NCI-H2227 (cell line): ENCODE measurements around the gene GLYR1.

Experiments used
- DNase-seq: peaks from one replicate; lab custom pipeline; 2025; ENCODE audit not compliant: unreplicated experiment; lab: John Stamatoyannopoulos, UW

The GLYR1 gene

GRCh38 chr16:4850211-4850610 lies 3.1 kb upstream of the GLYR1 start:
- no peak for DNase-seq

- peak; percentile 21 for DNase-seq
Observed at GRCh38 chr16:4847774-4848587, 893 bp upstream of the GLYR1 start.

GRCh38 chr16:4846503-4846900 lies 586 bp downstream of the GLYR1 start:
- peak; percentile 65 for DNase-seq

GRCh38 chr16:4840984-4841383 lies 6.1 kb downstream of the GLYR1 start:
- no peak for DNase-seq

GRCh38 chr16:4839942-4840341 lies 7.1 kb downstream of the GLYR1 start:
- DNase-seq: no peak

GRCh38 chr16:4837733-4838501 lies 9.2 kb downstream of the GLYR1 start:
- no peak for DNase-seq

- no peak for DNase-seq
Observed at GRCh38 chr16:4836727-4837126, 10.4 kb downstream of the GLYR1 start.

GRCh38 chr16:4833584-4833983 lies 13.5 kb downstream of the GLYR1 start:
- DNase-seq: no peak

GRCh38 chr16:4832698-4833343 lies 14.3 kb downstream of the GLYR1 start:
- DNase-seq: no peak

GRCh38 chr16:4831616-4832015 lies 15.5 kb downstream of the GLYR1 start:
- no peak for DNase-seq

GRCh38 chr16:4830408-4830807 lies 16.7 kb downstream of the GLYR1 start:
- DNase-seq: no peak

- no peak for DNase-seq
Observed at GRCh38 chr16:4828567-4829321, 18.3 kb downstream of the GLYR1 start.

- no peak for DNase-seq
Observed at GRCh38 chr16:4826980-4827379, 20.1 kb downstream of the GLYR1 start.

- DNase-seq: no peak
Observed at GRCh38 chr16:4826526-4826925, 20.6 kb downstream of the GLYR1 start.

GRCh38 chr16:4825196-4825595 lies 21.9 kb downstream of the GLYR1 start:
- DNase-seq: no peak

- no peak for DNase-seq
Observed at GRCh38 chr16:4820652-4821051, 26.4 kb downstream of the GLYR1 start.

GRCh38 chr16:4814542-4815173 lies 32.4 kb downstream of the GLYR1 start:
- DNase-seq: no peak

- DNase-seq: no peak
Observed at GRCh38 chr16:4814046-4814445, 33.0 kb downstream of the GLYR1 start.

- no peak for DNase-seq
Observed at GRCh38 chr16:4813251-4814003, 33.7 kb downstream of the GLYR1 start.

GRCh38 chr16:4811773-4812172 lies 35.3 kb downstream of the GLYR1 start:
- DNase-seq: no peak
